B cell (primary cell): ENCODE measurements around the gene ADGRF1. TPM values are rescaled to one million over a fixed set of nuclear protein-coding genes. Genes with fewer than 3 reads are reported as not detected.

ENCODE experiments used
- ATAC-seq: fragments of 200-7000 bp; cut with Tn5 transposase; one replicate; pipeline ENCODE4 v1.10.0; 2021; ENCODE audit warnings: low read depth, mild to moderate bottlenecking, moderate number of reproducible peaks, moderate library complexity
- CTCF ChIA-PET: fragments of 350-600 bp; sonication (Branson Sonifier 250); formaldehyde crosslinking; loops from one replicate; lab custom pipeline; 2021; ENCODE audit warnings: antibody characterized with exemption, inconsistent platforms; lab: Charles Lee
- POLR2A ChIA-PET: fragments of 350-600 bp; sonication (Branson Sonifier 250); formaldehyde crosslinking; loops from one replicate; lab custom pipeline; 2021; ENCODE audit warnings: antibody characterized with exemption; lab: Charles Lee
- DNase-seq: peaks from one replicate; pipeline ENCODE4 v3.0.0; 2013
- H2AFZ ChIP-seq: 2 replicates; pipeline ENCODE4 v1.6.1; 2012; ENCODE audit warnings: mild to moderate bottlenecking, low read depth, low read length; ENCODE audit not compliant: insufficient read depth, poor library complexity, severe bottlenecking
- H3K27ac ChIP-seq, 2 donors: 1 replicate in 1 of 2; 2 replicates in 1 of 2; pipeline ENCODE4 v1.5.1; 2012 to 2013; ENCODE audit warnings: low read length in 2 of 2, mild to moderate bottlenecking in 2 of 2, moderate library complexity in 1 of 2
- H3K27me3 ChIP-seq, 4 experiments: fragments of 200-600 bp in 1 of 4; sonication (generic) in 1 of 4; replicated peaks in 1 of 4; 1 replicate in 2 of 4; 2 replicates in 2 of 4; pipeline versions ENCODE4 v1.6.1 to v1.7.0; 2013 to 2016; ENCODE audit warnings: low read length in 3 of 4, mild to moderate bottlenecking in 2 of 4, mixed read lengths in 1 of 4, moderate library complexity in 1 of 4; ENCODE audit not compliant: insufficient read depth in 4 of 4, control insufficient read depth in 3 of 4; ENCODE audit errors: control extremely low read depth in 1 of 4
- H3K36me3 ChIP-seq, 2 experiments: replicated peaks in 1 of 2; 1 replicate in 1 of 2; 2 replicates in 1 of 2; pipeline versions ENCODE4 v1.6.1 to v1.7.1; 2013; ENCODE audit warnings: low read length in 1 of 2; ENCODE audit not compliant: insufficient read depth in 2 of 2, control insufficient read depth in 1 of 2; ENCODE audit errors: control extremely low read depth in 1 of 2, extremely low read depth in 1 of 2
- H3K4me1 ChIP-seq, 2 donors: fragments of 200-600 bp in 1 of 2; sonication (generic) in 1 of 2; 1 replicate in 1 of 2; 2 replicates in 1 of 2; pipeline versions ENCODE4 v1.5.1 to v1.6.1; 2013 to 2017; ENCODE audit warnings: low read length in 2 of 2; ENCODE audit not compliant: control insufficient read depth in 2 of 2, insufficient read depth in 2 of 2
- H3K4me2 ChIP-seq: replicated peaks from 2 replicates; pipeline ENCODE3; 2012; ENCODE audit warnings: mild to moderate bottlenecking, low read depth, low read length; ENCODE audit not compliant: poor library complexity, severe bottlenecking
- H3K4me3 ChIP-seq, 5 experiments: fragments of 200-600 bp in 1 of 5; sonication (generic) in 1 of 5; 1 replicate in 3 of 5; 2 replicates in 2 of 5; pipeline versions ENCODE4 v1.5.1 to v1.7.0; 2011 to 2016; ENCODE audit warnings: low read length in 4 of 5, mild to moderate bottlenecking in 4 of 5, low read depth in 2 of 5, control low read depth in 1 of 5, moderate library complexity in 1 of 5; ENCODE audit not compliant: insufficient read depth in 1 of 5; ENCODE audit errors: control extremely low read depth in 1 of 5, extremely low read depth in 1 of 5
- H3K79me2 ChIP-seq: fragments of 200-600 bp; sonication (generic); one replicate; pipeline ENCODE4 v1.6.0; 2016; ENCODE audit warnings: low read length; ENCODE audit not compliant: control insufficient read depth, insufficient read depth
- H3K9ac ChIP-seq: fragments of 200-600 bp; sonication (generic); 2 replicates; pipeline ENCODE4 v1.6.1; 2017; ENCODE audit warnings: mild to moderate bottlenecking, low read length, moderate library complexity
- H3K9me3 ChIP-seq, 3 donors: one replicate each; pipeline versions ENCODE4 v1.6.1 to v1.7.1; 2013; ENCODE audit warnings: low read length in 2 of 3; ENCODE audit not compliant: control insufficient read depth in 2 of 3, insufficient read depth in 1 of 3; ENCODE audit errors: control extremely low read depth in 1 of 3
- H4K20me1 ChIP-seq: 2 replicates; pipeline ENCODE4 v1.6.0; 2012; ENCODE audit warnings: mild to moderate bottlenecking, low read length; ENCODE audit not compliant: insufficient read depth, control insufficient read depth, poor library complexity, severe bottlenecking
- H3K27ac Mint-ChIP-seq: one replicate; pipeline ENCODE4 v1.8.0; 2021; ENCODE audit warnings: mixed read lengths
- H3K27me3 Mint-ChIP-seq: one replicate; pipeline ENCODE4 v1.8.0; 2021; ENCODE audit warnings: mixed read lengths
- H3K4me1 Mint-ChIP-seq: one replicate; pipeline ENCODE4 v1.8.0; 2021; ENCODE audit warnings: mixed read lengths
- H3K4me3 Mint-ChIP-seq: one replicate; pipeline ENCODE4 v1.8.0; 2021; ENCODE audit warnings: mixed read lengths
- H3K9me3 Mint-ChIP-seq: one replicate; pipeline ENCODE4 v1.8.0; 2022; ENCODE audit warnings: mixed read lengths; ENCODE audit not compliant: insufficient read depth
- CTCF ChIP-seq: fragments of 200-600 bp; IDR thresholded peaks from one replicate; pipeline ENCODE4 v1.8.0; 2022; ENCODE audit warnings: antibody characterized with exemption, mild to moderate bottlenecking
- EZH2 ChIP-seq: IDR thresholded peaks from 2 replicates; pipeline ENCODE4 v1.6.1; 2012; ENCODE audit warnings: borderline replicate concordance, low read depth, mild to moderate bottlenecking, moderate library complexity, low read length; ENCODE audit not compliant: insufficient read depth, poor library complexity, severe bottlenecking
- WGBS: methylation state at CpG from one replicate; pipeline ENCODE4 v1.1.5; 2013; ENCODE audit warnings: missing lambda C conversion rate; ENCODE audit not compliant: insufficient coverage; 5-methylcytosine and 5-hydroxymethylcytosine counted together
- intact Hi-C: fragments of 100-400 bp; cut with micrococcal nuclease; formaldehyde crosslinking; loops from one replicate; pipeline ENCODE4 v1.10.0; 2022
- polyA plus RNA-seq: library from polyadenylated mRNA; depleted of rRNA; stranded (reverse); fragments of >200 nt; gene quantifications from 2 replicates; pipeline ENCODE4 v1.2.3, GENCODE V29; 2012
- total RNA-seq, 2 donors: library from RNA; stranded (reverse); fragments of 120-200 nt in 1 of 2; gene quantifications; 1 replicate in 1 of 2; 2 replicates in 1 of 2; pipeline versions ENCODE4 v1.2.3 to v1.2.4, GENCODE V29; 2013 to 2022

Gene ADGRF1
- total and polyA plus RNA-seq, 2 donors (not counting 1 experiment from before 2014, with no cell fraction given), result not detected

GRCh38 chr6:46956409-46956808, 85.7 kb downstream of the ADGRF1 start:
- no peaks in the 10 kb centered on the region for H4K20me1 ChIP-seq
- Mint-ChIP-seq H3K9me3 (no peaks in the 10 kb centered on the region), H3K4me3 (no peak overlapping the region), H3K27me3 (peaks cover 12% of the 10 kb centered on the region), H3K27ac (no peak overlapping the region), H3K4me1 (no peaks in the 10 kb centered on the region)
- H3K79me2 ChIP-seq, result no peaks in the 10 kb centered on the region
- H3K4me2 ChIP-seq, result no peak overlapping the region
- no peaks in the 10 kb centered on the region for H3K4me1 ChIP-seq
- intact Hi-C loops, result no loop called here
- no peak overlapping the region for H3K27ac ChIP-seq
- no peaks in the 10 kb centered on the region for H3K36me3 ChIP-seq
- H3K9ac ChIP-seq, result no peak overlapping the region
- TF ChIP-seq CTCF (no peak), EZH2 (no peak)
- CTCF ChIA-PET, result no interaction called here
- ATAC-seq (no peak), DNase-seq (no peak)
- H3K9me3 ChIP-seq, result no peaks in the 10 kb centered on the region
- POLR2A ChIA-PET, result no interaction called here
- no peak overlapping the region for H2AFZ ChIP-seq
- WGBS, result 94% methylated on average over 3 of the region's 6 CpGs
- H3K4me3 ChIP-seq, result no peak overlapping the region
- peaks cover 0 to 3% (median 0%) of the 10 kb centered on the region in 4 experiments for H3K27me3 ChIP-seq

DNA sequence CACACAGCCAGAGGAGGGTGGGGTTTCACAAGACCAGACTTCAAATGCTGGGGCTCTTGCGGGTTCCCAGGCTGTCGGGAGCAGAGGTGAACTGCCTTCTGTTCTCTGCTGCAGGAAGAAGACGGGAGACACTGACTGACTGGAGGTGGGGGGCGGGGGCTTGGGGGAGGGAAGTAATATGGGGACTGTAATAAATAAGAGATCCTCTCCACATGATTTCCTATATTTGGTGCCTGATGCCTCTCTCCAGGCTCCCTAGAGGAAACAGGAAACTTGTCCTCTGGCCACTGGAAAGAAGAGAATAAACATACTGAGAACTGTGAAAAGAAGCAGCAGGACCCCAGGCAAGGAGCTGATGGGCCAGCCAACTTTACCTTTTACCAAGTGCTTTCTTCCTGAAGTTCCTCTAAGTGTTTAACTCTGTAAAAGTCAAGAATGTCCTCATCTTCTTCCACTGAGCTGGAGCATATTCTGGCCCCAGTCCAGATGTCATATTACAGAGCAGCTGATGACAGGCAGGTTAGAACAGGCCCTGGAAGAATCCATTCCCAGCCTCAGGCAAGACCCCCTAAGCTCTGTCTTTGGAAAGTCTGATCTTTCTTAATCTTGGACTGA, 87.2 kb downstream of the ADGRF1 start:
- Histone ChIP-seq H3K4me2 (no peak overlapping the region), H3K9me3 (no peaks in the 10 kb centered on the region), H3K79me2 (no peaks in the 10 kb centered on the region), H3K36me3 (no peaks in the 10 kb centered on the region), H2AFZ (no peak overlapping the region), H3K4me3 (no peak overlapping the region), H3K4me1 (no peaks in the 10 kb centered on the region), H3K27ac (no peak overlapping the region), H4K20me1 (no peaks in the 10 kb centered on the region), H3K9ac (no peak overlapping the region), H3K27me3 (no peaks in the 10 kb centered on the region)
- intact Hi-C loops, result no loop called here
- ChIA-PET POLR2A (no interaction called here), CTCF (no interaction called here)
- Mint-ChIP-seq H3K4me1 (no peaks in the 10 kb centered on the region), H3K4me3 (no peak overlapping the region), H3K27me3 (peaks cover 16% of the 10 kb centered on the region), H3K9me3 (no peaks in the 10 kb centered on the region), H3K27ac (no peak overlapping the region)
- no CpG with 5 or more reads among the region's 4 CpGs for WGBS
- ATAC-seq (no peak), DNase-seq (no peak)
- no peak for TF ChIP-seq CTCF
- no peak for TF ChIP-seq EZH2
